ENCODE results near the gene IGF1R.

- TF ChIP-seq CTCF (IDR thresholded peaks at IDR 0.05) (no peak), POLR2A (IDR thresholded peaks at IDR 0.05) (no peak)
Measured at GRCh38 chr15:98978153-98978552, 329.8 kb downstream of the IGF1R start.
